ENCODE results near the gene HCN2. TPM values are rescaled to one million over a fixed set of nuclear protein-coding genes. Genes with fewer than 3 reads are reported as not detected.
"Not testable (repeated sequence)": the region's sequence is repeated elsewhere in the genome, so short reads cannot be mapped to it uniquely, and the experiment has no call there.

The HCN2 gene
- total RNA-seq, 1 donor from 2014 or later, result not detected

DNA sequence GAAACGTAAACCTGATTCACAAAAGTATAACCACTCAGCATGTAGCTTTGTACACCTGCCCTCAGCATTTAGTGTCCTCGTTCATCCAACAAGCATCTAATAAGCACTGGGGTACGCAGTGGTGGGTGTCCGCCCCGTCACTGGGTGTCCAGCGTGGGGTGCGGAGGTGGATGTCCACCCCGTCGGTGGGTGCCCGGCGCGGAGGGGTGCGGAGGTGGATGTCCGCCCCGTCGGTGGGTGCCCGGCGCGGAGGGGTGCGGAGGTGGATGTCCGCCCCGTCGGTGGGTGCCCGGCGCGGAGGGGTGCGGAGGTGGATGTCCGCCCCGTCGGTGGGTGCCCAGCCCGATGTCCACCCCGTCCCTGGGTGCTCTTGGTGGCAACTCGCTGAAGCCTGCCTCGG lies 4.5 kb upstream of the HCN2 start:
- not testable (repeated sequence) for DNase-seq (ENCODE audit: low spot score)

DNA sequence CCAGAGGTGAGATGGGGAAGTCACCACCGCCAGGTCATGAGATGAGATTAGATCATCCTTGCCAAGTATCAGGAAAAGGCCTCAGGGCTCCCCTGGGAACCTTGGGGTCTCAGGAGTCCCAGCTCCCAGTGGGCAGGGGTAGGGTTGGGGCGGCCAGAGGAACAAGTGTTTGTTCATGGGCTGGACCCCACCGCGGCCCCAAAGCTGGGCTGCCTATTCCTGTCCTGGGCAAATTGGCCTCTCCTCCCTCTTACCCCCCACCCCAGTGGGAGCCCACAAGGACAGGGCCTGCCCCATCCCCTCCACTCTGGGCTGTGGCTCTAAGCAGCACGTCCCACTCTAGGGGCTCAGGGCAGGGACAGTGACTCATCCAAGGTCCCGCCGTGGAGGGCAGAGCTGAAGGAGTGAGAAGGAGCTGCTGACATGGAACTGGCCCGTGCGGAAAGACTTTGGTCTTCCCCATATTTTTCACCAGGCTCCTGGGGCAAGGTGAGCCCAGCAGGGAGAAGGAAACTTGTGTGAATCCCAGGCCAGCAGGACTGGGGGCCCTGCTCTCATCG lies 4.0 kb upstream of the HCN2 start:
- no peak for DNase-seq (ENCODE audit: low spot score)

DNA sequence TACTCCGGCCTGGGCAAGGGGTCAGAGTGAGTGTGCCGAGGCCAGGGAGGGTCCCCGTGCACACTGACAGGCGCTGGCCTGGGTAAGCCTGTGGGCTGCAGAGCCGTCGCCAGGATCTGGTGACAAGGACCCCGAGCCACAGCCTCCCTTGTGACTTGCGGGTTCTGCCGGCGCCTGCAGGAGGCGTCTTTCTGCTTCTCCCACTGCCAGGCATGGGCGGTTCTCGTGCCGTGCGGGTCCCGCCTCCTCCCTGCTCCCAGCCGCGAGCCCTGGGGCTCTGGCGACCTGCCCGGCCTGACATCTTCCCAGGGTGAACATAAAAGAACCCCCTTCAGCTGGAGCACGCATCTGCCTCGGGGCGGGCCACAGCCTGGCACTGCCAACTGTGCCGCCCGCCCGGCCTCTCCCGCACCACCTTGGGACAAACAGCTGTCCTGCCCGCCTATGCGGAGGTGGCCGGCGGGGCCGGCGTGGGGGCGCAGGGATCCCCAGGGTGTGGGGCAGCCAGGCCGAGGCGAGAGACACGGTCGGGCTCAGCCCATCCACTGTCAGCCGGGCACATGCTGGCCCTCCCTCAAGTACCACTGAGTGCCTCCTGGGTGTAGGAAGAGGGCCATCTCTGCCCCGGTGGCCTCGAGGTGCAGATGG lies 1.5 kb upstream of the HCN2 start:
- no peak for DNase-seq (ENCODE audit: low spot score)

DNA sequence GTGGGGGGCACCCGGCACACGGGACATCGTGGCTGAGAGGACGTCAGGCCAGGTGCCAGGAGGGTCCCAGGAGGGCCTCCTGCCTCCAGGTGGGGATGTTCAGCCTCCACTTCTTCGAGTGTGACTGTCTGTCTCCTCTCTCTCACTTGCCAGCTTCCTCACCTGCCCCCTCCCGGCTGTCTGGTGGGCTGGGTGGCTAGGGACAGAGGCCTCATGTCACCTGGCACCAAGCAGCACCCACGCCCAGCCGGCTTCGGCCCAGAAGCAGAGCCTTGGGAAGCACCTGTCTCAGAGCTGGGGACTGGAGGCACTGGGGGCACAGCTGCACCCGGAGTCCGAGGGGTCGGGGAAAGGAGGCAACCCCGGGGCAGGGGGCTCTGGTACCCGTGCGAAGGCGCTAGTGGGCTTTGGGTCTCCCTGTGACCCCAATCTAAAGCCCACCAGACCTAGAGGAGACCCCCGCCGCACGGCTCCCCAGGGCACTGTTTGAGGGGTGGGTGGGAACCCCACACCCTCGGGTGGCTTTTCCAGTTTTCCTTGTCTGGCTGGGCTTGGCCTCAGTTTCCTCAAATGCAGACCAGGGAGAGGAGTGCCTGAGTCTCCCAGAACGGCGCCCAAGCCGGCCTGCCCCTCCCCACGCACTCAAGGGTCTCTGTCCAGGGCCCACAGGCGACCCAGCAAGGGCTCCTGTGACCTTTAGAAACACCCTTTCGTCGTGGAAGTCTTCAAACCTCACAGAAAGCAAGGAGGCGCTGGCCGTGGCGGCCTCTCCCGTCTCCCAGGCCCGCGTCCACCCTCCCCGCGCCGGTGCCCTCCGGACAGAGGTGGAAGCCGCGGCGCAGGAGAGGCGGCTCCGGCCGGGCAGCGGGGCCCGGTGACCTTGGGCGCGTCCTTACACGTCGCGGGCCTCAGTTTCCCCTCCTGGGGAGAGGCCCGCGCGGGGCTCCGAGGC lies 664 bp upstream of the HCN2 start:
- no peak for DNase-seq (ENCODE audit: low spot score)

DNA sequence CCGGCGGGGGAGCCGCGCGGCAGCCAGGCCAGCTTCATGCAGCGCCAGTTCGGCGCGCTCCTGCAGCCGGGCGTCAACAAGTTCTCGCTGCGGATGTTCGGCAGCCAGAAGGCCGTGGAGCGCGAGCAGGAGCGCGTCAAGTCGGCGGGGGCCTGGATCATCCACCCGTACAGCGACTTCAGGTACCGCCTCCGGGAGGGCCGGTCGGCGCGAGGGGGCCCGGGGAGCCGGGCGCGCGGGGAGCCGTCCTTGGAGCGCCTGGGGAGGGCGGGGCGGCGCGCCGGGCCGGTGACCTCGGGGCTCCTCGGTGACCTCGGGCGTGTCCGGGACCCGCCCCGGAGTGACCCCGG lies 690 bp downstream of the HCN2 start:
- DNase-seq (ENCODE audit: low spot score), result no peak

DNA sequence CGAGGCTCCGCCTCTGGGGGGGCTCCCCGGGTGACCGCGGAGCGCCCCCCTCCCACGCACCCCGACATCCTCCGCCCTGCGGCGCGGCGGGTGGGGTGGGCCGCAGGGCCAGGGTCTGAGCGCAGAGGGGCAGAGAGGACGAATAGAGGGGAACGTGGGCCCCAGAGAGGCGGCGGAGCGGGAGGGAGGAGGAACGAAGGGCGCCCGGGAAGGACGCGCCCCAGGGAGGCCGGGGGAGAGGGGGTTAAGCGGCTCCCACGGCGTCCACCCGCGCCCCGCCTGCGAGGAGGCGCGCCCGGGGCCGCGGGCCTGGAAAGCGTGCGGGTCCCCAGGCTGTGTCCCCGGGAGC lies 1.0 kb downstream of the HCN2 start:
- no peak for DNase-seq (ENCODE audit: low spot score)

DNA sequence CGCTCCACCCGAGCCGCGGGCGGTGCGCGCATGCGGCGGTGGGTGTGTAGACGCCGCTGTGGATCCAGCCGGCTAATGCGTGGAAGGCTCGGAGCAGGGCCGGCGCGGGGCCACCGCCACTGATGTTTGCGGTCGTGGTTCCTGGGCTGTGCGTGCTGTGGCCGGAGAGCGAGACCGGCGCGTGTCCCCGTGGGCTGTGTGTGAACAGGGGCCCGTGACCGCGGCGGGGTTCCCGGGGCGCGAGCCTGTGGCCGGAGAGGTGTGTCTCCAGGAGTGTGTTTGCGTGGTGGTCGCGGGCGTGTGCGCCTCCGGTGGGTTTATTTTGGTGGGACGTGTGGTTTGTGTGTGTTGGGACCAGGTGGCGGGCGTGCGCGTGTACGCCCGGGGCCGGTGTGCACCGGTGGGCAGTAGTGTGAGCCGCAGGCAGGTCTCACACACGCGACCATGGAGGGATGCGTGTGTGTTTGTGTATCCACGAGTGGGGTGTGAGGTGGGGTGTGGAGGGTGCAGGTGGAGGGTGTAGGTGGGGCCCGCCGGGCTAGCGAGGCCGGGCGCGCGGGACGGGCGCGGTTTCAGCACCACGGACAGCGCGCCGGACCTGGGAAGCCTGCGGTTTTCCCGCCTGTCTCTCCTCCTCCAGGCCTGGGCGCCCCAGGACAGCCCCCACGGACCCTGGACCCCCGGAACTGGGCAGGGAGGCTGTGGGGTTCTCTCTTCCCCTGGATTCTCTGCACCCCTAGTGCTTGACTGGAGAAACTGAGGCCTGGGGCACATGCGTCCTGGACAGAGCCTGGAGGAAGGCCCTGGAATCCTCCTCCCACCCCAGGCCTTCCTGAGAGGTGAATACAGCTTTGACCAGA lies 1.6 kb downstream of the HCN2 start:
- DNase-seq (ENCODE audit: low spot score), result no peak

DNA sequence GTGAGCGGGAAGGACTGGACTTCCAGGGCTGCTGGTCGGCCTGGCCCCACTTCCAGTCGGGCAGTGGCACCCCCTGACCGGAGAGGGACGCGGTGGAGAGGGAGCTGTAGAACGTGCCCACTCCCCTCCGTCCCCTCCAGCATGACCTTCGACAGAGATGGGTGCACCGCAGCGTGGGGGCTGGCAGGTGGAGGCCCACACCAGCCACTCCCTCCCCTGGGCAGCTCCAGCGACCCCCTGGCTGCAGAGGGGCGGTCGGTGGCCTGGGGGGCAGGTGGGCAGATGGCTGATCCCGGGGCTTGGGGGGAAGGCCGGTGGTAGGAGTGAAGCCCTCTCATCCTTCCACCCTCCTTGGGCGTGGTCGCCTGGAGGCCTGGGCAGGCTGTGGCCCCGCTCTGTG lies 2.4 kb downstream of the HCN2 start:
- no peak for DNase-seq (ENCODE audit: low spot score)

DNA sequence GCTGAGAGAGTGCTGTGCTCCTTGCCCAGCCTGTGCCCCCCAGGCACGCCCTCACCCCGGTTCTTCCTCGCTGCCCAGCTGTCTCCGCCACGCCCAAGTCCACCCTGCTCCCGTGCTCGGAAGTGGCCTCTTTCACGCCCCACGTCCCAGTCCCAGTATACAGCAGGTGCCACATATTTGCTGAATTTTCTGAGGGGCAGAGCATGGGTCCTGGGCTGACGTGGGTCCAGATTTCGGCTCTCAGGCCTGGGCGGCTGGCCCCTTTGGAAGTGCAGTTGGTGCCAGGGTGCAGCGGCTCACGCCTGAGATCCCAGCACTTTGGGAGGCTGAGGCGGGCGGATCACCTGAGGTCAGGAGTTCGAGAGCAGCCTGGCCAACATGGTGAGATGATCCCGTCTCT lies 3.4 kb downstream of the HCN2 start:
- no peak for DNase-seq (ENCODE audit: low spot score)

DNA sequence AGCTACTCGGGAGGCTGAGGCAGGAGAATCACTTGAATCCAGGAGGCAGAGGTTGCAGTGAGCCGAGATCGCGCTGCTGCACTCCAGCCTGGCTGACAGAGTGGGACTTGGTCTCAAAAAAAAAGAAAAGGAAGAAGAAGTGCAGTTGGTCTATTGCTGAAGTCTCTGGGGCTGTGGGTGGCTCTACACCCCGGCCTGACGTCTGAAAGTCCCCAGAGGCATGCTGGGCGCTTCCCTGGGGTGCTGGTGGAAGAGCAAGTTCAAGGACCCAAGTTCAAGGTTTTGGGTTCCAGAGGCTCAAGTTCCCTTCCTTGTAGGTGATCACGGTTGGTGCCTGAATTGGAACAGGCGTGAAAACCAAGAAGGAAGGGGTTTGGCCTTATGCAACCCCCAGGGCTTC lies 3.8 kb downstream of the HCN2 start:
- no peak for DNase-seq (ENCODE audit: low spot score)

DNA sequence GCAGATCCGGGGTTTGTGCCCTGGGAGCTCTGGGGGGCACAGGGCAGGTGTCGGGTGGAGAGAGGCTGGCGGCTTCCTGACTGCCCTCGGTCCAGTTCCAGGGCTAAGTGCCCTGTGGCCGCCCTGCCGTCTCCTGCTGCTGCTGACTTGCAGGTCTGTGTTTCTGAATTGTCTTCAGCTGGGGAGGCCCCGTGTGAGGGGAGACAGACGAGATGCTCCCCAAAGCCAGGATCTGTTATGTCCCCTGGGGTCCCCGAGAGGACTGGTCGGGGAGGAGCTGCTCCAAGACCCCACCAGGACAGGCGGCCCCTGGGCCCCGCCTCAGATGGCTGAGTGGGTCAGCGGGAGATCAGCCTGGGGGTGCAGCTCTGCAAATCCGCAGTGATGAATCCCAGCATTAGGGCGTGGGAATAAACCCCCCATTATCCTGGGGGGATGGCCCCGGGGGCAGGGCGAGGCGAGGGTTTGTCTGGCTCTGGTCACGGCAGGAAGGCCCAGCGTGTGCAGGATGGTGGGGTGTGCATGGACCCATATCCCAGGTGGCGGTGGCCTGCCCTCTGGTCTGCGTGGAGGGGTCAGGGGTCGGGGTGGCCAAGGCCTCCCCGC lies 4.7 kb downstream of the HCN2 start:
- DNase-seq (ENCODE audit: low spot score), result no peak

DNA sequence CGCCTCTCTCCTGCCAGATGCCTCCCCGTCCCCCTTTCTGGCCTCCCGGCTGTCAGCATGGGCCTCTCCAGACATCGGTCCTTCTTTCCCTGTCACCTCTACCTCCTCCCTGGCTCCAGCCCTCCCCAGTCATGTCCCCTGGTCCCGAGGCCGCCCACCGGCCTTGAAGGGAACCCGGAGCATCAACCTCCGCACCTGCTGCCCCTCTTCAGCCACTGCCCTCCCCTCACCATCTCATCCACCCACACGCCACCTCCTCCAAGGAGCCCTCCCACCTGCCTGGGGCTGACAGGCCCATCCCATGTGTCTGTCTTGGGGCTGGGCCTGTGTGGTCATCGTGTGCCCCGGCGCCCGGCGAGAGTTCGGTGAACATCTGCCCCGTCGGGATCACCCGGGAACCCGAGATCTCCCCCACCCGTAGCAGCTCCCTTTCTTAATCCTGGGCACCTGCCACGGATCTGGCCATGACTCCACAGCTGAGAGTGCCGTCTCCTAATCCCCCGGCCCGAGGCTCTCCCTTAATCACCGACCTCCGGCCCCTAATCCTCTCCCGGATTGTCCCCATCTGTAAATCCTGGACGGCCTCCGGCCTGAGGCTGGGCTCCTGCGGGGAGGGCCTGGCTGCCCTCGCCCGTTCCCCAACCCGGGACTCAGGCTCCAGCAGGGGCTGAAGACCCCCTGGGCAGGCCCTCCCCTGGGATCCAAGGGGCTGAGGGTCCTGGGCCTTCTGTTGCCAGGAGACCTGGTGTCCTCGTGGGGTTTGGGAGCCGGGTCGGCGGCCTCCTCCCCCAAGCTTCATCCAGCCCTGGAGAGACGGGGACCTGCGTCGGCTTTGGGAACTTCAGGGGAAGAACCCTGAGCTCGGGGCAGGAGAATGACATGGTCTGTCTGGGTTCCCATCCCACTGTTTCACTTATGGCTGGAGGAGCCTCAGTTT lies 5.9 kb downstream of the HCN2 start:
- DNase-seq (ENCODE audit: low spot score), result no peak

DNA sequence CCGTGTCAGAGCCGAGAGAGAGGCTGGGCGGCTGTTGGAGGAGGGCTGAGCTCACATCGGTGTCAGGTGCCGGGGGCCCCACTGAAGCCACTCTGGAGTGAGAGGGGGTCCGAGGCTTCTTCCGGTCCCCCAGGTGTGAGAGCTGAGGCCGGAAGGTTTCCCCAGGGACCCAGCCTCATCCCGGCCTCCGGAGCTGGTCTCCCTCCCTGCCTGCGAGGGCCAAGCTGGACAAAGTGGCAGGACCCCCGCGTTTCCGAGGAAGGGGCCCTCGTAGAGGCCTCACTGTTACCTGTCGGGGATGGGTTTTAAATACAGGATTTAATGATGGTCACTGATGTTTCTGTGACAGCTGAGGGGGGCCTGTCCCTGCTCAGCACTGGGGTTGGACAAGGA lies 6.6 kb downstream of the HCN2 start:
- no peak for DNase-seq (ENCODE audit: low spot score)

DNA sequence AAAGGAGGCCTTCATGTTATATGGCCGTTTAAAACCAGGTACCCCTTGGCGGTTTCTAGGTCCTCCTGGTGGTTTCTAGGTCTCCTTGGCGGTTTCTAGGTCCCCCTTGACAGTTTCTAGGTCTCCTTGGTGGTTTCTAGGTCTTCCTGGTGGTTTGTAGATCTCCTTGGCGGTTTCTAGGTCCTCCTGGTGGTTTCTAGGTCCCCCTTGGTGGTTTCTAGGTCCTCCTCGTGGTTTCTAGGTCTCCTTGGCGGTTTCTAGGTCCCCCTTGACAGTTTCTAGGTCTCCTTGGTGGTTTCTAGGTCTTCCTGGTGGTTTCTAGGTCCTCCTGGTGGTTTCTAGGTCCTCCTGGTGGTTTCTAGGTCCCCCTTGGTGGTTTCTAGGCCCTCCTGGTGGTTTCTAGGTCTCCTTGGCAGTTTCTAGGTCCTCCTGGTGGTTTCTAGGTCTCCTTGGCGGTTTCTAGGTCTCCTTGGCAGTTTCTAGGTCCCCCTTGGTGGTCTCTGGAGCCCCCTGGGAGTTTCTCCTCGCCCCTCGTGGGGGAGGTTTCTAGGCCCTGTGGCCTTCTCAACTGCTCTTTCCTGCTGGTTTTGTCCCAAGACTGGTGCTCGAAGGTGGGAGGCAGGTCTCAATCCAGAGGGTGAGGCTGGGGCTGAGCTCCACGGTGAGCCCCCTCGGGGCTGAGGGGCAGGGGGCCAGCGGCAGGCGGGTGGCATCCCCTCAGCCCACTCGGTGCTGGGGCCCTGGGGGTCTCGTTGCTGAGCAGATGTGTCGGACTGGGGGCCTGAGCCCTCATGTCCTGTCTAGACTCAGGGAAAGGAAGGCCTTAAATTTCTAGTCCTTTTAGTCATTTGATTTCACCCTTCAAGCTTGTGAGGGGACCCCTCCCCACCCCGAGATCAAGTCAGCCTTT lies 8.0 kb downstream of the HCN2 start:
- no peak for DNase-seq (ENCODE audit: low spot score)

DNA sequence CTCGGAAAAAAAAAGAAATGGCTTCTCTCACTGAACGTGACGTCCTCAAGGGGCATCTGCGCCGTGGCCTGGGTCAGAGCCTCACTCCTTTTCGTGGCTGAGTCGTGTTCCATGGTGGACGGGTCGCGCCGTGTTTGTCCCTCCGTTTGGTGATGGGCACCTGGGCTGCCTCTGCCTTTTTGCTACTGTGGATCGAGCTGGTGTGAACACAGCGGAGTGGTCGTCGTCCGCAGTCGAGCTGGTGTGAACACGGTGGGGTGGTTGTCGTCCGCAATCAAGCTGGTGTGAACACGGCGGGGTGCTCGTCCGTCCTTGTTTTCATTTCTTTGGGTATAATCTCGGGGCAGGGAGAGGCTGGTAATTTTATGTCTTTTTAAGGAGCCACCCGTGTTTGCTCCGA lies 11.6 kb downstream of the HCN2 start:
- DNase-seq (ENCODE audit: low spot score), result no peak

DNA sequence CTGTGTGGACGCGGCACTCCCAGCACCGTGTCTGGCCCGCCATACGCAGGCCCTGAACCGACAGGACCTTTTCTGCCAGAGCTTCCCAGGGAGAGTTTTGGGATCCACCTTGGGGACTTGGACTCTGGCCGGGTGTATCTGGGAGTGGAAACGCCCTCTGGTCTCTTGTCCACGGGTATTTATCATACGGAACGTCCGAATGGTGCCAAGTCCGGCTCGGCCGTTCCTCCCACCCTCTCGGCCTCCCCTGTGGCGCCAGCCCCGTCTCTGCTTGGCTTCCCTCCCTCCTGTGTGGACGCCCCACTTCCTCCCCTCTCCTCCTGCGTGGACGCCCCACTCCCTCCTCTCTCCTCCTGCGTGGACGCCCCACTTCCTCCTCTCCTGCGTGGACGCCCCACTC lies 12.1 kb downstream of the HCN2 start:
- no peak for DNase-seq (ENCODE audit: low spot score)

DNA sequence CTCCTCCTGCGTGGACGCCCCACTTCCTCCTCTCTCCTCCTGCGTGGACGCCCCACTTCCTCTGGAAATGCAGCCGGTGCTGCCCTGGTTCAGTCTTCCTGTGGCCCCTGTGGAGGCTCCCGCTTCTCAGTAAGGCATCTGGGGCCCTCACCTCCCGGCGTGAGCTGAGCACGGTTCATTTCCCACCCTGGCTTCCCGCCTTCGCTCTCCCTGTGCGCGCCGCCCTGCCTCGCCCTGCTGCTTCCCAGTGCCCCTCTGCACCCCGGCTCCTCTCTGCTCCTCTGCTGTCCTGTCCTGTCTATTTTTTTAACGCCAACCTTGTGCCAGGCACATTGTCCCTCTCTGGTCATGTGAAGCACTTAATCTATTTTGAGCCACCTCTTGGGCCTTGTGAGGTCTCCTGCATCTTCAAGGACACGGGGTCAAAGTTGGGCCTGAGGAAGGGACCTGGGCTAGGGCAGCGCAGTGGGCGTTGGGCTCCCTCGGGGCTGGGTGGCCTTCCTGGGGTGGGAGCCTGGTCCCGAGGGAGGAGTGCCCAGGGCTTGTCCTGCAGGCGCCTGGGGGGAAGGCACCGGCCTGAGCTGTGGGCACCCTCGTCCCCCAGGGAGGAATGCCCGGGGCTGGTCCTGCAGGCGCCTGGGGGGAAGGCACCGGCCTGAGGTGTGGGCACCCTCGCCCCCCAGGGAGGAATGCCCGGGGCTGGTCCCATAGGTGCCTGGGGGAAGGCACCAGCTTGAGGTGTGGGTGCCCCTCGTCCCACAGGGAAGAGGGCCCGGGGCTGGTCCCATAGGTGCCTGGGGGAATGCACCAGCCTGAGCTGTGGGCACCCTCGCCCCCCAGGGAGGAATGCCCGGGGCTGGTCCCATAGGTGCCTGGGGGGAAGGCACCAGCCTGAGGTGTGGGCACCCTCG lies 13.0 kb downstream of the HCN2 start:
- no peak for DNase-seq (ENCODE audit: low spot score)

DNA sequence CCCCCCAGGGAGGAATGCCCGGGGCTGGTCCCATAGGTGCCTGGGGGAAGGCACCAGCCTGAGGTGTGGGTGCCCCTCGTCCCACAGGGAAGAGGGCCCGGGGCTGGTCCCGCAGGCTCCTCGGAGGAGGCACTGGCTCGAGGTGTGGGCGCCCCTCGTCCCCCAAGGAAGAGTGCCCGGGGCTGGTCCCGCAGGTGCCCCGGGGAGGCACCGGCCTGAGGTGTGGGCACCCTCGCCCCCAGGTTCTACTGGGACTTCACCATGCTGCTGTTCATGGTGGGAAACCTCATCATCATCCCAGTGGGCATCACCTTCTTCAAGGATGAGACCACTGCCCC lies 13.6 kb downstream of the HCN2 start:
- not testable (repeated sequence) for DNase-seq (ENCODE audit: low spot score)

DNA sequence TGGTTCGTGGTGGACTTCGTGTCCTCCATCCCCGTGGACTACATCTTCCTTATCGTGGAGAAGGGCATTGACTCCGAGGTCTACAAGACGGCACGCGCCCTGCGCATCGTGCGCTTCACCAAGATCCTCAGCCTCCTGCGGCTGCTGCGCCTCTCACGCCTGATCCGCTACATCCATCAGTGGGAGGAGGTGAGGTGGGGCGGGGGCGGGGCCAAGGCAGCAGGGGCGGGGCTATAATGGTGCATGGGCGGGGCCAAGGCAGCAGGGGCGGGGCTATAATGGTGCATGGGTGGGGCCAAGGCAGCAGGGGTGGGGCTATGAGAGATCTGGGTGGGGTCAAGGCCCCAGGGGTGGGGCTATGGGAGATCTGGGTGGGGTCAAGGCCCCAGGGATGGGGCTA lies 14.1 kb downstream of the HCN2 start:
- not testable (repeated sequence) for DNase-seq (ENCODE audit: low spot score)

Data from ureter (tissue), 1 donor.